ENCODE measurements around the gene SERPINB6. TPM values are rescaled to one million over a fixed set of nuclear protein-coding genes. Genes with fewer than 3 reads are reported as not detected.
"Not testable (repeated sequence)": the region's sequence is repeated elsewhere in the genome, so short reads cannot be mapped to it uniquely, and the experiment has no call there.

SERPINB6 gene
- total RNA-seq, 1 donor from 2014 or later = 101 TPM

GRCh38 chr6:3009930-3010329 lies 38.6 kb upstream of the SERPINB6 start:
- Histone ChIP-seq H3K36me3 (ENCODE audit: control insufficient read depth, insufficient read depth, low read length) (peaks cover 1% of the 10 kb centered on the region), H3K4me3 (ENCODE audit: low read depth, low read length) (no peak overlapping the region), H3K27me3 (ENCODE audit: control insufficient read depth, insufficient read depth, low read length) (no peaks in the 10 kb centered on the region)
- TF ChIP-seq CTCF (IDR thresholded peaks at IDR 0.05; ENCODE audit: insufficient read depth, low read length, poor library complexity, severe bottlenecking) = no peak
- no peak for DNase-seq (ENCODE audit: low read depth)

GRCh38 chr6:3008712-3009265 lies 37.4 kb upstream of the SERPINB6 start:
- not testable (repeated sequence) for H3K4me3 ChIP-seq (ENCODE audit: low read depth, low read length); DNase-seq (ENCODE audit: low read depth); H3K27me3 ChIP-seq (ENCODE audit: control insufficient read depth, insufficient read depth, low read length); H3K36me3 ChIP-seq (ENCODE audit: control insufficient read depth, insufficient read depth, low read length)

GRCh38 chr6:3007571-3007970 lies 36.2 kb upstream of the SERPINB6 start:
- no peak for DNase-seq (ENCODE audit: low read depth)
- H3K27me3 ChIP-seq (ENCODE audit: control insufficient read depth, insufficient read depth, low read length) = no peaks in the 10 kb centered on the region
- no peak for TF ChIP-seq CTCF (IDR thresholded peaks at IDR 0.05; ENCODE audit: insufficient read depth, low read length, poor library complexity, severe bottlenecking)
- H3K36me3 ChIP-seq (ENCODE audit: control insufficient read depth, insufficient read depth, low read length) = peaks cover 1% of the 10 kb centered on the region
- H3K4me3 ChIP-seq (ENCODE audit: low read depth, low read length) = no peak overlapping the region

- Histone ChIP-seq H3K4me3 (ENCODE audit: low read depth, low read length) (no peak overlapping the region), H3K27me3 (ENCODE audit: control insufficient read depth, insufficient read depth, low read length) (no peaks in the 10 kb centered on the region), H3K36me3 (ENCODE audit: control insufficient read depth, insufficient read depth, low read length) (no peaks in the 10 kb centered on the region)
- TF ChIP-seq CTCF (IDR thresholded peaks at IDR 0.05; ENCODE audit: insufficient read depth, low read length, poor library complexity, severe bottlenecking) = no peak
- no peak for DNase-seq (ENCODE audit: low read depth)
These were observed 35.1 kb upstream of the SERPINB6 start for GRCh38 chr6:3006476-3006875.

GRCh38 chr6:3005874-3006273 lies 34.5 kb upstream of the SERPINB6 start:
- H3K27me3 ChIP-seq (ENCODE audit: control insufficient read depth, insufficient read depth, low read length) = no peaks in the 10 kb centered on the region
- DNase-seq (ENCODE audit: low read depth) = no peak
- no peak overlapping the region for H3K4me3 ChIP-seq (ENCODE audit: low read depth, low read length)
- no peak for TF ChIP-seq CTCF (IDR thresholded peaks at IDR 0.05; ENCODE audit: insufficient read depth, low read length, poor library complexity, severe bottlenecking)
- H3K36me3 ChIP-seq (ENCODE audit: control insufficient read depth, insufficient read depth, low read length) = no peaks in the 10 kb centered on the region

GRCh38 chr6:3005077-3005476 lies 33.7 kb upstream of the SERPINB6 start:
- no peak for TF ChIP-seq CTCF (IDR thresholded peaks at IDR 0.05; ENCODE audit: insufficient read depth, low read length, poor library complexity, severe bottlenecking)
- DNase-seq (ENCODE audit: low read depth) = no peak
- H3K4me3 ChIP-seq (ENCODE audit: low read depth, low read length) = no peak overlapping the region
- no peaks in the 10 kb centered on the region for H3K27me3 ChIP-seq (ENCODE audit: control insufficient read depth, insufficient read depth, low read length)
- H3K36me3 ChIP-seq (ENCODE audit: control insufficient read depth, insufficient read depth, low read length) = no peaks in the 10 kb centered on the region

- DNase-seq (ENCODE audit: low read depth); H3K4me3 ChIP-seq (ENCODE audit: low read depth, low read length); H3K36me3 ChIP-seq (ENCODE audit: control insufficient read depth, insufficient read depth, low read length); H3K27me3 ChIP-seq (ENCODE audit: control insufficient read depth, insufficient read depth, low read length): not testable (repeated sequence)
These were observed 31.9 kb upstream of the SERPINB6 start for GRCh38 chr6:3003226-3003625.
